Measurements from ENCODE around the gene TTC33. TPM values are rescaled to one million over a fixed set of nuclear protein-coding genes. Genes with fewer than 3 reads are reported as not detected.
"Not testable (repeated sequence)": the region's sequence is repeated elsewhere in the genome, so short reads cannot be mapped to it uniquely, and the experiment has no call there.

Gene TTC33
- total and polyA plus RNA-seq, 9 donors: 13.4 to 23.1 (median 17.7) TPM

- no peak for DNase-seq
- H3K4me1 ChIP-seq (ENCODE audit: control insufficient read depth, insufficient read depth, low read length): no peaks in the 10 kb centered on the region
- no CpG with 5 or more reads among the region's 2 CpGs for WGBS (ENCODE audit: insufficient coverage)
- no peak overlapping the region for H3K4me3 ChIP-seq (ENCODE audit: low read length)
- no peaks in the 10 kb centered on the region for H3K27me3 ChIP-seq (ENCODE audit: control insufficient read depth, insufficient read depth, low read length)
- H3K9me3 ChIP-seq (replicated peaks; ENCODE audit: control insufficient read depth, low read depth, low read length): no peaks in the 10 kb centered on the region
- H3K27ac ChIP-seq (ENCODE audit: low read length): no peak overlapping the region
- H3K36me3 ChIP-seq (ENCODE audit: control insufficient read depth, insufficient read depth, low read length): no peaks in the 10 kb centered on the region
These were observed 95.0 kb downstream of the TTC33 start for GRCh38 chr5:40660751-40661150.

GRCh38 chr5:40656766-40657165 is 99.0 kb downstream of the TTC33 start:
- H3K27ac ChIP-seq (ENCODE audit: low read length): no peak overlapping the region
- H3K9me3 ChIP-seq (replicated peaks; ENCODE audit: control insufficient read depth, low read depth, low read length): no peaks in the 10 kb centered on the region
- peaks cover 2% of the 10 kb centered on the region for H3K4me1 ChIP-seq (ENCODE audit: control insufficient read depth, insufficient read depth, low read length)
- H3K4me3 ChIP-seq (ENCODE audit: low read length): no peak overlapping the region
- no peaks in the 10 kb centered on the region for H3K36me3 ChIP-seq (ENCODE audit: control insufficient read depth, insufficient read depth, low read length)
- no peak for DNase-seq
- H3K27me3 ChIP-seq (ENCODE audit: control insufficient read depth, insufficient read depth, low read length): no peaks in the 10 kb centered on the region

- not testable (repeated sequence) for H3K27me3 ChIP-seq (ENCODE audit: control insufficient read depth, insufficient read depth, low read length); H3K4me3 ChIP-seq (ENCODE audit: low read length); H3K4me1 ChIP-seq (ENCODE audit: control insufficient read depth, insufficient read depth, low read length); H3K9me3 ChIP-seq (replicated peaks; ENCODE audit: control insufficient read depth, low read depth, low read length); DNase-seq; H3K36me3 ChIP-seq (ENCODE audit: control insufficient read depth, insufficient read depth, low read length); H3K27ac ChIP-seq (ENCODE audit: low read length)
These were observed 99.7 kb downstream of the TTC33 start for GRCh38 chr5:40656091-40656490.

- Histone ChIP-seq H3K9me3 (replicated peaks; ENCODE audit: control insufficient read depth, low read depth, low read length) (no peaks in the 10 kb centered on the region), H3K27ac (ENCODE audit: low read length) (no peak overlapping the region), H3K27me3 (ENCODE audit: control insufficient read depth, insufficient read depth, low read length) (no peaks in the 10 kb centered on the region), H3K4me1 (ENCODE audit: control insufficient read depth, insufficient read depth, low read length) (peaks cover 2% of the 10 kb centered on the region), H3K4me3 (ENCODE audit: low read length) (no peak overlapping the region), H3K36me3 (ENCODE audit: control insufficient read depth, insufficient read depth, low read length) (no peaks in the 10 kb centered on the region)
- DNase-seq: no peak
- no CpG with 5 or more reads among the region's 2 CpGs for WGBS (ENCODE audit: insufficient coverage)
These were observed 100.6 kb downstream of the TTC33 start for GRCh38 chr5:40655138-40655537.

GRCh38 chr5:40654377-40654991 is 101.3 kb downstream of the TTC33 start:
- Histone ChIP-seq H3K27ac (ENCODE audit: low read length) (no peak overlapping the region), H3K36me3 (ENCODE audit: control insufficient read depth, insufficient read depth, low read length) (no peaks in the 10 kb centered on the region), H3K4me1 (ENCODE audit: control insufficient read depth, insufficient read depth, low read length) (peaks cover 2% of the 10 kb centered on the region), H3K4me3 (ENCODE audit: low read length) (no peak overlapping the region), H3K27me3 (ENCODE audit: control insufficient read depth, insufficient read depth, low read length) (no peaks in the 10 kb centered on the region), H3K9me3 (replicated peaks; ENCODE audit: control insufficient read depth, low read depth, low read length) (no peaks in the 10 kb centered on the region)
- no CpG with 5 or more reads among the region's 4 CpGs for WGBS (ENCODE audit: insufficient coverage)
- DNase-seq: no peak

GRCh38 chr5:40653221-40654022 is 102.3 kb downstream of the TTC33 start:
- 100% methylated on average over 1 of the region's 4 CpGs for WGBS (ENCODE audit: insufficient coverage)
- H3K4me1 ChIP-seq (ENCODE audit: control insufficient read depth, insufficient read depth, low read length): peaks cover 2% of the 10 kb centered on the region
- H3K36me3 ChIP-seq (ENCODE audit: control insufficient read depth, insufficient read depth, low read length): no peaks in the 10 kb centered on the region
- DNase-seq: no peak
- no peak overlapping the region for H3K4me3 ChIP-seq (ENCODE audit: low read length)
- H3K27me3 ChIP-seq (ENCODE audit: control insufficient read depth, insufficient read depth, low read length): no peaks in the 10 kb centered on the region
- H3K9me3 ChIP-seq (replicated peaks; ENCODE audit: control insufficient read depth, low read depth, low read length): no peaks in the 10 kb centered on the region
- no peak overlapping the region for H3K27ac ChIP-seq (ENCODE audit: low read length)

- H3K27me3 ChIP-seq (ENCODE audit: control insufficient read depth, insufficient read depth, low read length): no peaks in the 10 kb centered on the region
- WGBS (ENCODE audit: insufficient coverage): 66% methylated on average over 8 of the region's 8 CpGs
These were observed 103.1 kb downstream of the TTC33 start for GRCh38 chr5:40652441-40653220.

GRCh38 chr5:40651201-40651600 is 104.6 kb downstream of the TTC33 start:
- H3K27me3 ChIP-seq (ENCODE audit: control insufficient read depth, insufficient read depth, low read length): no peaks in the 10 kb centered on the region
- no peak overlapping the region for H3K27ac ChIP-seq (ENCODE audit: low read length)
- no peaks in the 10 kb centered on the region for H3K36me3 ChIP-seq (ENCODE audit: control insufficient read depth, insufficient read depth, low read length)
- H3K4me3 ChIP-seq (ENCODE audit: low read length): no peak overlapping the region
- no CpG with 5 or more reads among the region's 3 CpGs for WGBS (ENCODE audit: insufficient coverage)
- H3K4me1 ChIP-seq (ENCODE audit: control insufficient read depth, insufficient read depth, low read length): peaks cover 2% of the 10 kb centered on the region
- DNase-seq: no peak
- no peaks in the 10 kb centered on the region for H3K9me3 ChIP-seq (replicated peaks; ENCODE audit: control insufficient read depth, low read depth, low read length)

More at GRCh38 chr5:40652441-40653220, 103.1 kb downstream of the TTC33 start:
- H3K9me3 ChIP-seq (replicated peaks; ENCODE audit: control insufficient read depth, low read depth, low read length): no peaks in the 10 kb centered on the region
- no peak for DNase-seq
- H3K27ac ChIP-seq (ENCODE audit: low read length): no peak overlapping the region
- no peak overlapping the region for H3K4me3 ChIP-seq (ENCODE audit: low read length)
- H3K4me1 ChIP-seq (ENCODE audit: control insufficient read depth, insufficient read depth, low read length): peaks cover 2% of the 10 kb centered on the region
- H3K36me3 ChIP-seq (ENCODE audit: control insufficient read depth, insufficient read depth, low read length): no peaks in the 10 kb centered on the region

GRCh38 chr5:40649463-40650030 is 106.2 kb downstream of the TTC33 start:
- DNase-seq: no peak
- Histone ChIP-seq H3K4me3 (ENCODE audit: low read length) (no peak overlapping the region), H3K27ac (ENCODE audit: low read length) (no peak overlapping the region), H3K9me3 (replicated peaks; ENCODE audit: control insufficient read depth, low read depth, low read length) (no peaks in the 10 kb centered on the region), H3K4me1 (ENCODE audit: control insufficient read depth, insufficient read depth, low read length) (peaks cover 2% of the 10 kb centered on the region), H3K36me3 (ENCODE audit: control insufficient read depth, insufficient read depth, low read length) (no peaks in the 10 kb centered on the region), H3K27me3 (ENCODE audit: control insufficient read depth, insufficient read depth, low read length) (no peaks in the 10 kb centered on the region)
- WGBS (ENCODE audit: insufficient coverage): 33% methylated on average over 1 of the region's 4 CpGs

GRCh38 chr5:40648150-40648549 is 107.6 kb downstream of the TTC33 start:
- WGBS (ENCODE audit: insufficient coverage): no CpG with 5 or more reads among the region's 1 CpG
- no peaks in the 10 kb centered on the region for H3K36me3 ChIP-seq (ENCODE audit: control insufficient read depth, insufficient read depth, low read length)
- no peak overlapping the region for H3K4me3 ChIP-seq (ENCODE audit: low read length)
- H3K4me1 ChIP-seq (ENCODE audit: control insufficient read depth, insufficient read depth, low read length): peaks cover 2% of the 10 kb centered on the region
- DNase-seq: no peak
- H3K27me3 ChIP-seq (ENCODE audit: control insufficient read depth, insufficient read depth, low read length): no peaks in the 10 kb centered on the region
- no peak overlapping the region for H3K27ac ChIP-seq (ENCODE audit: low read length)
- H3K9me3 ChIP-seq (replicated peaks; ENCODE audit: control insufficient read depth, low read depth, low read length): no peaks in the 10 kb centered on the region
